Hepatocyte (in vitro differentiated cells): ENCODE data around the gene GLCE.

Experiments used
- EZH2 ChIP-seq: fragments of 200-600 bp; sonication (generic); IDR thresholded peaks from 2 replicates; pipeline ENCODE4 v1.6.1; 2016; ENCODE audit warnings: antibody characterized with exemption, mild to moderate bottlenecking, borderline replicate concordance
- TF ChIP-seq, protein P1 (sequence below): fragments of 200-600 bp; sonication (generic); IDR thresholded peaks from 2 replicates; pipeline ENCODE4 v1.5.1; 2016; ENCODE audit warnings: antibody characterized with exemption, mild to moderate bottlenecking; ENCODE audit not compliant: poor library complexity

DNA sequence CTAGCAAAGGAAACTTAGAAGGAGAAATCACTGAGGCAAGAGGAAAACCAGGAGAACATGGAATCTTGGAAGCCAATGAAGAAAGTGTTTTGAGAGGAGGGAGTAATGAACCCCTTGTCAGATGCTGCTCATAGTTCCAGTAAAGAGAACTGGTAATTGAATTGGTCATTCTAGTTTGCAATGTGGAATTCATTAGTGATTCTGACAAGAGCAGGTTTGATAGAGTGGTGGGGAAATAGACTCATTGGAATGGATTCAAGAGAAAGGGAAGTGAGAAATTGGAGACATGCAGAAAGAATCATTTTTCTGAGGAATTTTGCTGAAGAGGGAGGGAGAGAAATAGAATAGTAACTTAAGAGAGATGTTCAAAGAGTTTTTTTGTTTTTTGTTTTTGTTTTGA lies 21.0 kb downstream of the GLCE start:
- TF ChIP-seq EZH2, result no peak
- TF ChIP-seq, protein P1, sequence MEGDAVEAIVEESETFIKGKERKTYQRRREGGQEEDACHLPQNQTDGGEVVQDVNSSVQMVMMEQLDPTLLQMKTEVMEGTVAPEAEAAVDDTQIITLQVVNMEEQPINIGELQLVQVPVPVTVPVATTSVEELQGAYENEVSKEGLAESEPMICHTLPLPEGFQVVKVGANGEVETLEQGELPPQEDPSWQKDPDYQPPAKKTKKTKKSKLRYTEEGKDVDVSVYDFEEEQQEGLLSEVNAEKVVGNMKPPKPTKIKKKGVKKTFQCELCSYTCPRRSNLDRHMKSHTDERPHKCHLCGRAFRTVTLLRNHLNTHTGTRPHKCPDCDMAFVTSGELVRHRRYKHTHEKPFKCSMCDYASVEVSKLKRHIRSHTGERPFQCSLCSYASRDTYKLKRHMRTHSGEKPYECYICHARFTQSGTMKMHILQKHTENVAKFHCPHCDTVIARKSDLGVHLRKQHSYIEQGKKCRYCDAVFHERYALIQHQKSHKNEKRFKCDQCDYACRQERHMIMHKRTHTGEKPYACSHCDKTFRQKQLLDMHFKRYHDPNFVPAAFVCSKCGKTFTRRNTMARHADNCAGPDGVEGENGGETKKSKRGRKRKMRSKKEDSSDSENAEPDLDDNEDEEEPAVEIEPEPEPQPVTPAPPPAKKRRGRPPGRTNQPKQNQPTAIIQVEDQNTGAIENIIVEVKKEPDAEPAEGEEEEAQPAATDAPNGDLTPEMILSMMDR, result no peak
